Kidney epithelial cell (primary cell): ENCODE measurements around the gene GFPT1. TPM values are rescaled to one million over a fixed set of nuclear protein-coding genes. Genes with fewer than 3 reads are reported as not detected.
A peak's percentile ranks its signal among the peaks of the same experiment; 100 is the strongest.

Source experiments
- DNase-seq: peaks from one replicate; pipeline ENCODE4 v3.0.0-alpha.2; 2010; ENCODE audit warnings: low read depth
- H3K27me3 ChIP-seq: 2 replicates; pipeline ENCODE4 v1.6.0; 2011; ENCODE audit warnings: low read length; ENCODE audit not compliant: control insufficient read depth, insufficient read depth
- H3K36me3 ChIP-seq: 2 replicates; pipeline ENCODE4 v1.5.1; 2011; ENCODE audit warnings: low read length; ENCODE audit not compliant: control insufficient read depth, insufficient read depth
- H3K4me3 ChIP-seq: 2 replicates; pipeline ENCODE4 v1.5.1; 2011; ENCODE audit warnings: low read depth, mild to moderate bottlenecking, control low read depth, low read length
- CTCF ChIP-seq: IDR thresholded peaks from 2 replicates; pipeline ENCODE4 v1.5.1; 2011; ENCODE audit warnings: mild to moderate bottlenecking, moderate library complexity, low read length, control low read depth, inconsistent platforms; ENCODE audit not compliant: insufficient read depth, poor library complexity, severe bottlenecking
- total RNA-seq: library from RNA; depleted of rRNA; stranded (reverse); fragments of >200 nt; gene quantifications from 2 replicates; pipeline ENCODE4 v1.2.3, GENCODE V29; 2015

Gene GFPT1
- total RNA-seq, 1 donor from 2014 or later, result 59.5 TPM

DNA sequence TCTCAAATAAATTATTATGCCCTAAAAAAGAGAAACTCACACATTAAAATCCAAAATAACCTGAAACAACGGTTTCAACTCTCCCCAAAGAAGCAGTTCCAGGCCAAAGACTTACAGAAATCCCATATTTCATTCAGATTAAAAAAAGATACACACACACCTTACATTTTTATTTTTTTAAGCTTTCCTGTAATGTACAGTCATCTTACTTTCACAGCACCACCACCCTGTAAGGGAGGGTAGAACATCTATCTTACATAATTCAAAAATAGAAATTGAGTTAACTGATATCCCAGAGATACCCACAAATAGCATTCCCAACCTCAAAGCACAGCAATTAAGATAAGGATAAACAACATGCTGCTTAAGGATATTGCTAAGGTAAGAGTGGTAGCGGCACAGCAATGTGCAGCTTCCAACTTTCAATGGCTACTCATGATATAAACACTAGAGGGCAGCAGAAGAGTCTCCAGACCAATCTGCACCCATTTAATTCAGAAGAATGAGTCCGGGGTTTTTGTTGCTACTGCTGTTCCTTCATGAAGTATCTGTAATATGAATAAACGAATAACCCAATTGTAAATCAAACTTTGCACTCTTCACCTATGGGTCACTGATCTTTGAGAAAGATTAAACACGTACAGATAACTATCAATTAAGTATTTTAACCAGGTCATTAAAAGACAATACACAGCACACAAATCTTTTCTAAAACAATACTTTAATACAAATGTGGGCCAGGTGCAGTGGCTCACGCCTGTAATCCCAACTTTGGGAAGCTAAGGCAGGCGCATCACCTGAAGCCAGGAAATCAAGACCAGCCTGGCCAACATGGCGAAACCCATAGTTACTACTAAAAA is 11.3 kb downstream of the GFPT1 start:
- no peaks in the 10 kb centered on the region for H3K27me3 ChIP-seq
- no peak for DNase-seq
- H3K36me3 ChIP-seq, result no peaks in the 10 kb centered on the region
- H3K4me3 ChIP-seq, result no peak overlapping the region
- peak; percentile 55 for TF ChIP-seq CTCF

DNA sequence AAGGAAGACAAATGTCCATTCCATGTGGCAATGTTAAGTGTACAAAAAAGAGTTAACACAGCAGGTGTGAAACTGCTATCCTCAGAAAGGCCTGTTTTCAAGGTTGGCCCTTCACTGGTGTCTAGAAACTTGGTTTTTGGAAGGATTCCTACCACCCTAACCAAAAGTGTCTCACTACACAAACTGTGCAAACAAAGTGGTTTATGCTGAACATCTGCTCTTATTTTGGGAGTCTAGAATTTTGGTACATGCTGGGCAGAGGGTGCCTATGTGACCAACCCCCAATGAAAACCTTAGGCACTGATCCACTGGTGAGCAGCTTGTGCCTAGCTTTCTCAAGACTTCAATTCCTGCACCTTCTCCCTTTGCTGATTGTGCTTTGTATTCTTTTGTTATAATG is 14.3 kb downstream of the GFPT1 start:
- Histone ChIP-seq H3K27me3 (no peaks in the 10 kb centered on the region), H3K4me3 (no peak overlapping the region), H3K36me3 (no peaks in the 10 kb centered on the region)
- no peak for TF ChIP-seq CTCF
- DNase-seq, result no peak

DNA sequence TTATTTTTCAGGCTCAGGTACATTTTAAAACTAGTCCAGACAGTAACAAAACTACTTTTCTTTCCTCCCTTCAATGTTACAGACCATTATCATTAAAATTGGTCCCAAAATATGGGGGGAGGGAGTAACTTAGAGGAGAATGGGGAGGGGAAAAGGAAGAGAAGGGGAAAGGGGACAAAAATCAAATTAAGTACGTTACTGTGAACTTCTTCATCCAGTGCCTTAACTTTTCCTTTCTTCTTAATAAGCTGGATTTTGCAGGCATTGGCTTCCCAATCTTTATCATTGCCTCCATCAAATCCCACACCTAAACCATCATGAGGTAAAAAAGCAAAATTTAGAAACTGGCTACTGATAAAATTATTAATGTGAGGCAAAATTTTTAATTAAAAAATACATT is 17.2 kb downstream of the GFPT1 start:
- no peak overlapping the region for H3K4me3 ChIP-seq
- no peak for DNase-seq
- no peak for TF ChIP-seq CTCF
- H3K27me3 ChIP-seq, result no peaks in the 10 kb centered on the region
- no peaks in the 10 kb centered on the region for H3K36me3 ChIP-seq

DNA sequence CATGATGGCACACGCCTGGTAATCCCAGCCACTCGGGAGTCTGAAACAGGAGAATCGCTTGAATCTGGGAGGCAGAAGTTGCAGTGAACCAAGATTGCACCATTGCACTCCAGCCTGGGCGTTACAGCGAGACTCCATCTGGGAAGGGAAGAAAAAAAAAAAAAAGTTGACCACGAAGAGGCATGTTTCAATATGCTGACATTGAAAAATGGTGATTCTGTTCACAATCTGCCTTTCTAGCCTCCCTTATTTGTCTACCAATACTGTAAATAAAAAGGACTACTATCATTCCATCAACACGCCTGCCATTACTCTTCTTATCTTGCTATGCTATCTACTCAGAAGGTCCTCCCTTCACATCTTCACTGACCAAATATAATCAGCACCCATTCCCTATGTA is 18.4 kb downstream of the GFPT1 start:
- Histone ChIP-seq H3K27me3 (no peaks in the 10 kb centered on the region), H3K36me3 (no peaks in the 10 kb centered on the region), H3K4me3 (no peak overlapping the region)
- no peak for TF ChIP-seq CTCF
- no peak for DNase-seq

DNA sequence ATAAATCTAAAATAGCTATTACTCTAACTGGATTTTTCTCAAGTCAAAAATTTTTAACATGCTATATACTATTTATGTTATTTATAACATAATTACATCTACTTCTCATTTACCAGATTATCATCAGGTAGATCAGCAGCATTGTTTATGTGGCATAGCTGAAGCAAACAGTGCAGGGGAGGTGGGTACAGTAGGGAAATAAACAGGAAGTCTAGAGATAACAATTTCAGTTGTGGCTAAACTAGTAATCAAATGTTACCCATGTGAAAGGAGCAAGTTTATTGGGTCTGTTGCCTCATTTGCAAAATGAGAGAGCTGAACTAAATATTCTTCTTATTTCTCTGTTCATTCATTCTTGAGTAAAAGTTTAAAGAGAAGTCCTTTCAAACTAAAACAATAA is 27.7 kb downstream of the GFPT1 start:
- Histone ChIP-seq H3K4me3 (no peak overlapping the region), H3K36me3 (no peaks in the 10 kb centered on the region), H3K27me3 (no peaks in the 10 kb centered on the region)
- no peak for TF ChIP-seq CTCF
- DNase-seq, result no peak

DNA sequence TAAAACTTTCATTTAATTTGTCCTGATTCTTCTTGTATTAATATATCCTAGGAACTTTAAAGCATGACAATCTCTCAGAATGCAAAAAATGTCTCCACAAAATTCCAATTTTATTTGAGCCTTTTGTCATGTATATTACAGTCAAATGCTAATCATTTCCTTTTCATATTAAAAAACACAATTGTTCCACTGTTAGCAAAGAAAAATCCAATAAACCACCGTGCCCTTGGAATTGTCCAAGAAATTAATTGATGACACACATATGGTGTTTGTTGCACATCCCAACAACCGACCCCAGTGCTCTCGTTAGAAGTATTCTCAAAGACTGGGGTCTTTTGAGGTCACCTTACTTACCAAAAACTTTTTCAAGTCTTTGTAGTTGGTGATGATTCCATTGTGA is 28.1 kb downstream of the GFPT1 start:
- TF ChIP-seq CTCF, result no peak
- H3K36me3 ChIP-seq, result no peaks in the 10 kb centered on the region
- no peaks in the 10 kb centered on the region for H3K27me3 ChIP-seq
- no peak for DNase-seq
- no peak overlapping the region for H3K4me3 ChIP-seq
